Pancreas (tissue), 10 donors: ENCODE data around the gene ACOXL. TPM values are rescaled to one million over a fixed set of nuclear protein-coding genes. Genes with fewer than 3 reads are reported as not detected.

Source experiments
- ATAC-seq, 4 donors: fragments of 200-7000 bp; cut with Tn5 transposase; one replicate each; pipeline versions ENCODE4 v1.8.0 to v1.9.1; 2020; ENCODE audit warnings: mild to moderate bottlenecking in 4 of 4, moderate library complexity in 4 of 4
- DNase-seq, 6 donors: peaks; one replicate each; pipeline ENCODE4 v3.0.0-alpha.2; 2020
- FAIRE-seq: peaks from 2 replicates; lab custom pipeline; 2012; peaks lifted over from hg19 to GRCh38; lab: Jason Lieb, UNC
- H3K27ac ChIP-seq, 4 donors: fragments of 200-600 bp; sonication (generic); 1 replicate in 3 of 4; 2 replicates in 1 of 4; pipeline versions ENCODE4 v1.5.0 to v1.8.0; 2020
- H3K27me3 ChIP-seq, 4 donors: fragments of 200-600 bp; one replicate each; pipeline ENCODE4 v1.8.0; 2021
- H3K36me3 ChIP-seq, 3 donors: fragments of 200-600 bp; sonication (generic) in 1 of 3; one replicate each; pipeline versions ENCODE4 v1.5.0 to v1.8.0; 2020 to 2021
- H3K4me1 ChIP-seq, 3 donors: fragments of 200-600 bp; one replicate each; pipeline ENCODE4 v1.8.0; 2021
- H3K4me3 ChIP-seq, 4 donors: fragments of 200-600 bp; sonication (generic) in 2 of 4; one replicate each; pipeline versions ENCODE4 v1.5.0 to v1.8.0; 2020 to 2021
- H3K9me3 ChIP-seq, 4 donors: fragments of 200-600 bp; one replicate each; pipeline ENCODE4 v1.8.0; 2021
- CTCF ChIP-seq, 4 donors: fragments of 200-600 bp; sonication (generic) in 3 of 4; IDR thresholded peaks; one replicate each; pipeline versions ENCODE4 v1.5.0 to v1.8.0; 2021; ENCODE audit warnings: antibody characterized with exemption in 4 of 4
- WGBS, 2 donors: extraction: QIAGEN DNeasy Blood & Tissue Kit; methylation state at CpG; one replicate each; pipeline ENCODE4 v1.1.7; 2013; 5-methylcytosine and 5-hydroxymethylcytosine counted together
- intact Hi-C, 3 donors: fragments of 100-400 bp; cut with DNase I; formaldehyde crosslinking; loops; one replicate each; pipeline versions ENCODE4 v1.11.1 to v1.14.2; 2022
- polyA plus RNA-seq, 2 donors: library from polyadenylated mRNA; stranded (reverse); fragments of 200-250 nt; gene quantifications; one replicate each; pipeline ENCODE4 v1.2.3, GENCODE V29; 2013
- total RNA-seq, 6 donors: library from RNA; stranded (reverse); fragmentation: NEBNext Ultra II Directional in 4 of 6; extraction: Animal tissue kit (Norgen Biotek cat#: 25700) in 4 of 6; gene quantifications; one replicate each; pipeline versions ENCODE4 v1.2.1 to v1.2.4, GENCODE V29; 2021 to 2023
- donor health status: healthy with polysubstance abuse.
- donor health status: DM: no; HTN: no; CAD: no; lungs with moderate emphysema.
- donor health status: DM: no; HTN: no; CAD: no.
- donor health status: control.
- donor health status: control.
- donor health status: Bipolar disorder and iron deficiency.
- donor health status: DM: yes; HTN: yes; CAD: no.
- donor health status: DM: no; HTN: no; CAD: no.
- donor health status: DM: no; HTN: no; CAD: no.
- donor health status: DM: yes; HTN: yes; CAD: no.

ACOXL gene
- total and polyA plus RNA-seq, 8 donors, result 0.06 to 0.75 (median 0.21) TPM; not detected in 2

- intact Hi-C loops, result no loop called here
- no peaks in the 10 kb centered on the region for H3K9me3 ChIP-seq
- ATAC-seq (no peak), DNase-seq (no peak), FAIRE-seq (no peak)
- TF ChIP-seq CTCF (IDR thresholded peaks at IDR 0.05), result no peak
- H3K4me3 ChIP-seq, result no peak overlapping the region
- H3K27me3 ChIP-seq, result no peaks in the 10 kb centered on the region
- H3K27ac ChIP-seq, result no peak overlapping the region
- 65 to 70% methylated on average over 3 of the region's 3 CpGs for WGBS, 2 donors
- H3K4me1 ChIP-seq, result no peaks in the 10 kb centered on the region
- H3K36me3 ChIP-seq, result no peaks in the 10 kb centered on the region
Measured at GRCh38 chr2:110819711-110820110, 87.3 kb downstream of the ACOXL start.

- Histone ChIP-seq H3K4me3 (no peak overlapping the region), H3K27me3 (no peaks in the 10 kb centered on the region), H3K27ac (no peak overlapping the region), H3K9me3 (no peaks in the 10 kb centered on the region), H3K4me1 (no peaks in the 10 kb centered on the region), H3K36me3 (no peaks in the 10 kb centered on the region)
- DNase-seq (no peak), ATAC-seq (no peak), FAIRE-seq (no peak)
- TF ChIP-seq CTCF (IDR thresholded peaks at IDR 0.05), result no peak
- intact Hi-C loops, result no loop called here
- WGBS, 2 donors, result 50 to 55% methylated on average over 2 of the region's 2 CpGs
Measured at GRCh38 chr2:110820128-110820527, 87.8 kb downstream of the ACOXL start.

- Histone ChIP-seq H3K27me3 (no peaks in the 10 kb centered on the region), H3K4me3 (no peak overlapping the region), H3K27ac (no peak overlapping the region), H3K36me3 (no peaks in the 10 kb centered on the region), H3K9me3 (no peaks in the 10 kb centered on the region), H3K4me1 (no peaks in the 10 kb centered on the region)
- DNase-seq (no peak), ATAC-seq (no peak), FAIRE-seq (no peak)
- no peak for TF ChIP-seq CTCF (IDR thresholded peaks at IDR 0.05)
- intact Hi-C loops, result no loop called here
- 86 to 97% methylated on average over 3 of the region's 3 CpGs for WGBS, 2 donors
Measured at GRCh38 chr2:110823165-110823564, 90.8 kb downstream of the ACOXL start.

- Histone ChIP-seq H3K4me3 (no peak overlapping the region), H3K36me3 (no peaks in the 10 kb centered on the region), H3K27ac (no peak overlapping the region), H3K27me3 (no peaks in the 10 kb centered on the region), H3K4me1 (no peaks in the 10 kb centered on the region), H3K9me3 (no peaks in the 10 kb centered on the region)
- no peak for TF ChIP-seq CTCF (IDR thresholded peaks at IDR 0.05)
- DNase-seq (no peak), FAIRE-seq (no peak), ATAC-seq (no peak)
- intact Hi-C loops, result no loop called here
Measured at GRCh38 chr2:110827511-110827910, 95.1 kb downstream of the ACOXL start.

GRCh38 chr2:110828330-110828729, 96.0 kb downstream of the ACOXL start:
- Histone ChIP-seq H3K27ac (no peak overlapping the region), H3K4me3 (no peak overlapping the region), H3K4me1 (no peaks in the 10 kb centered on the region), H3K27me3 (no peaks in the 10 kb centered on the region), H3K9me3 (no peaks in the 10 kb centered on the region), H3K36me3 (no peaks in the 10 kb centered on the region)
- FAIRE-seq, result no peak
- no peak for DNase-seq
- TF ChIP-seq CTCF (IDR thresholded peaks at IDR 0.05), result no peak
- no peak for ATAC-seq
- intact Hi-C loops, result no loop called here
- WGBS, 2 donors, result 69 to 78% methylated on average over 6 of the region's 6 CpGs
